HEK293 (cell line): ENCODE data around the gene CKB.
A peak's percentile ranks its signal among the peaks of the same experiment; 100 is the strongest.

Experiments used
- CTCF ChIA-PET: fragments of 350-600 bp; formaldehyde crosslinking; extraction: SDS; loops from one replicate; lab custom pipeline; 2021; ENCODE audit warnings: antibody characterized with exemption; lab: Yijun Ruan, JAX
- POLR2A ChIA-PET: fragments of 300-600 bp; formaldehyde crosslinking; extraction: SDS; loops from one replicate; lab custom pipeline; 2020; ENCODE audit warnings: antibody characterized with exemption, inconsistent platforms; lab: Yijun Ruan, JAX
- H3K27ac ChIP-seq: fragments of 200-500 bp; sonication (Bioruptor generic); 2 replicates; pipeline ENCODE4 v1.5.1; 2014; ENCODE audit warnings: low read depth, low read length, control low read depth, inconsistent platforms; ENCODE audit errors: extremely low read depth
- H3K36me3 ChIP-seq, 2 experiments: fragments of 200-500 bp in 1 of 2; sonication (Bioruptor generic) in 1 of 2; 1 replicate in 1 of 2; 2 replicates in 1 of 2; pipeline ENCODE4 v1.5.1; 2014 to 2017; ENCODE audit warnings: inconsistent platforms in 2 of 2, low read length in 2 of 2; ENCODE audit not compliant: control insufficient read depth in 2 of 2, insufficient read depth in 1 of 2
- H3K4me1 ChIP-seq: fragments of 200-500 bp; sonication (Bioruptor generic); 2 replicates; pipeline ENCODE4 v1.5.1; 2014; ENCODE audit warnings: mild to moderate bottlenecking, low read length, inconsistent platforms; ENCODE audit not compliant: control insufficient read depth, insufficient read depth
- H3K4me3 ChIP-seq: 2 replicates; pipeline ENCODE4 v1.5.1; 2011; ENCODE audit warnings: low read depth, mild to moderate bottlenecking, control low read depth, low read length, moderate library complexity
- H3K9me3 ChIP-seq: fragments of 200-500 bp; sonication (Bioruptor generic); 2 replicates; pipeline ENCODE4 v1.5.1; 2014; ENCODE audit warnings: low read depth, low read length, inconsistent platforms; ENCODE audit not compliant: control insufficient read depth, insufficient read depth
- IKZF3 ChIP-seq: fragments of 450-650 bp; IDR thresholded peaks from 2 replicates; pipeline ENCODE4 v1.5.0; 2018; ENCODE audit warnings: missing biosample characterization, mild to moderate bottlenecking, missing genetic modification characterization, moderate library complexity
- KLF7 ChIP-seq: fragments of 450-650 bp; formaldehyde crosslinking; IDR thresholded peaks from 2 replicates; pipeline ENCODE4 v1.5.1; 2016; ENCODE audit warnings: missing biosample characterization, missing genetic modification characterization, borderline replicate concordance
- PRDM2 ChIP-seq: fragments of 450-650 bp; formaldehyde crosslinking; IDR thresholded peaks from 2 replicates; pipeline ENCODE4 v1.5.1; 2016; ENCODE audit warnings: missing biosample characterization, missing genetic modification characterization, borderline replicate concordance
- TRIM28 ChIP-seq: IDR thresholded peaks from 2 replicates; pipeline ENCODE4 v1.6.1; 2011; ENCODE audit warnings: low read length, control low read depth, borderline replicate concordance
- ZEB2 ChIP-seq: fragments of 450-650 bp; formaldehyde crosslinking; IDR thresholded peaks from 2 replicates; pipeline ENCODE4 v1.5.1; 2016; ENCODE audit warnings: missing biosample characterization, missing genetic modification characterization
- ZNF112 ChIP-seq: fragments of 450-650 bp; formaldehyde crosslinking; IDR thresholded peaks from 2 replicates; pipeline ENCODE4 v1.5.0; 2017; ENCODE audit warnings: missing biosample characterization, missing genetic modification characterization
- ZNF114 ChIP-seq: fragments of 450-650 bp; formaldehyde crosslinking; IDR thresholded peaks from 2 replicates; pipeline ENCODE4 v1.5.0; 2017; ENCODE audit warnings: missing biosample characterization, missing genetic modification characterization
- ZNF140 ChIP-seq: fragments of 450-650 bp; formaldehyde crosslinking; IDR thresholded peaks from 2 replicates; pipeline ENCODE4 v1.5.1; 2016; ENCODE audit warnings: missing biosample characterization, missing genetic modification characterization
- ZNF211 ChIP-seq: fragments of 450-650 bp; formaldehyde crosslinking; IDR thresholded peaks from 2 replicates; pipeline ENCODE4 v1.5.1; 2016; ENCODE audit warnings: low read depth, missing biosample characterization, missing genetic modification characterization
- ZNF223 ChIP-seq: fragments of 450-650 bp; formaldehyde crosslinking; IDR thresholded peaks from 2 replicates; pipeline ENCODE4 v1.5.1; 2016; ENCODE audit warnings: missing biosample characterization, missing genetic modification characterization
- ZNF23 ChIP-seq: fragments of 450-650 bp; formaldehyde crosslinking; IDR thresholded peaks from 2 replicates; pipeline ENCODE4 v1.5.1; 2016; ENCODE audit warnings: missing biosample characterization, missing genetic modification characterization, borderline replicate concordance
- ZNF302 ChIP-seq: fragments of 450-650 bp; formaldehyde crosslinking; IDR thresholded peaks from 2 replicates; pipeline ENCODE4 v1.5.1; 2016; ENCODE audit warnings: missing biosample characterization, missing genetic modification characterization, low read depth
- ZNF341 ChIP-seq: fragments of 450-650 bp; formaldehyde crosslinking; IDR thresholded peaks from 2 replicates; pipeline ENCODE4; 2016; ENCODE audit warnings: low read depth, missing biosample characterization, missing genetic modification characterization
- ZNF37A ChIP-seq: fragments of 450-650 bp; IDR thresholded peaks from 2 replicates; pipeline ENCODE4 v1.5.1; 2018; ENCODE audit warnings: missing biosample characterization, missing genetic modification characterization
- ZNF391 ChIP-seq: fragments of 450-650 bp; formaldehyde crosslinking; IDR thresholded peaks from 2 replicates; pipeline ENCODE4 v1.5.1; 2016; ENCODE audit warnings: low read depth, missing biosample characterization, missing genetic modification characterization, borderline replicate concordance
- ZNF433 ChIP-seq: fragments of 450-650 bp; formaldehyde crosslinking; IDR thresholded peaks from 2 replicates; pipeline ENCODE4 v1.5.1; 2016; ENCODE audit warnings: missing biosample characterization, missing genetic modification characterization, low read depth
- ZNF510 ChIP-seq: fragments of 450-650 bp; formaldehyde crosslinking; IDR thresholded peaks from 2 replicates; pipeline ENCODE4 v1.5.1; 2018; ENCODE audit warnings: mild to moderate bottlenecking, missing genetic modification characterization, missing biosample characterization; ENCODE audit not compliant: insufficient replicate concordance
- ZNF549 ChIP-seq: fragments of 450-650 bp; IDR thresholded peaks from 2 replicates; pipeline ENCODE4 v1.5.1; 2018; ENCODE audit warnings: missing biosample characterization, missing genetic modification characterization, mild to moderate bottlenecking, inconsistent platforms, moderate library complexity
- ZNF561 ChIP-seq: fragments of 450-650 bp; IDR thresholded peaks from 2 replicates; pipeline ENCODE4 v1.5.1; 2018; ENCODE audit warnings: missing biosample characterization, missing genetic modification characterization, borderline replicate concordance
- ZNF600 ChIP-seq: fragments of 450-650 bp; formaldehyde crosslinking; IDR thresholded peaks from 2 replicates; pipeline ENCODE4 v1.5.1; 2016; ENCODE audit warnings: missing biosample characterization, missing genetic modification characterization
- ZNF610 ChIP-seq: fragments of 450-650 bp; formaldehyde crosslinking; IDR thresholded peaks from 2 replicates; pipeline ENCODE4 v1.5.1; 2016; ENCODE audit warnings: missing biosample characterization, missing genetic modification characterization, borderline replicate concordance
- ZNF645 ChIP-seq: fragments of 450-650 bp; formaldehyde crosslinking; IDR thresholded peaks from 2 replicates; pipeline ENCODE4; 2016; ENCODE audit warnings: missing biosample characterization, missing genetic modification characterization
- ZNF670 ChIP-seq: fragments of 450-650 bp; formaldehyde crosslinking; IDR thresholded peaks from 2 replicates; pipeline ENCODE4 v1.5.1; 2016; ENCODE audit warnings: missing biosample characterization, missing genetic modification characterization, low read depth
- ZNF776 ChIP-seq: fragments of 450-650 bp; formaldehyde crosslinking; IDR thresholded peaks from 2 replicates; pipeline ENCODE4 v1.5.0; 2017; ENCODE audit warnings: missing biosample characterization, missing genetic modification characterization, borderline replicate concordance
- TF ChIP-seq, protein P1 (sequence below): sonication (generic); formaldehyde crosslinking; IDR thresholded peaks from 2 replicates; pipeline ENCODE4 v1.8.1; 2022; ENCODE audit warnings: mild to moderate bottlenecking, moderate library complexity, missing genetic modification reagents
- TF ChIP-seq, protein P2 (sequence below): fragments of 450-650 bp; formaldehyde crosslinking; IDR thresholded peaks from 2 replicates; pipeline ENCODE4 v1.5.1; 2016; ENCODE audit warnings: missing biosample characterization, missing genetic modification characterization

CKB gene

GRCh38 chr14:103528587-103529382 lies 6.2 kb upstream of the CKB start, which contains the start of gene TRMT61A (continued):
- TF ChIP-seq IKZF3 (tag by site-specific recombination) (peak; percentile 97), ZNF140 (tag by site-specific recombination) (no peak), ZNF645 (tag by site-specific recombination) (no peak), ZNF114 (tag by site-specific recombination) (no peak), ZNF600 (tag by site-specific recombination) (no peak), TRIM28 (no peak), ZNF112 (tag by site-specific recombination) (no peak), ZNF37A (tag by site-specific recombination) (no peak), ZNF341 (tag by site-specific recombination) (peak; percentile 63), ZNF23 (tag by site-specific recombination) (no peak), ZNF391 (tag by site-specific recombination) (no peak; the same call in 1 of the 2 replicates), PRDM2 (tag by site-specific recombination) (no peak), ZNF223 (tag by site-specific recombination) (no peak), ZNF433 (tag by site-specific recombination) (no peak)
- TF ChIP-seq, protein P1, sequence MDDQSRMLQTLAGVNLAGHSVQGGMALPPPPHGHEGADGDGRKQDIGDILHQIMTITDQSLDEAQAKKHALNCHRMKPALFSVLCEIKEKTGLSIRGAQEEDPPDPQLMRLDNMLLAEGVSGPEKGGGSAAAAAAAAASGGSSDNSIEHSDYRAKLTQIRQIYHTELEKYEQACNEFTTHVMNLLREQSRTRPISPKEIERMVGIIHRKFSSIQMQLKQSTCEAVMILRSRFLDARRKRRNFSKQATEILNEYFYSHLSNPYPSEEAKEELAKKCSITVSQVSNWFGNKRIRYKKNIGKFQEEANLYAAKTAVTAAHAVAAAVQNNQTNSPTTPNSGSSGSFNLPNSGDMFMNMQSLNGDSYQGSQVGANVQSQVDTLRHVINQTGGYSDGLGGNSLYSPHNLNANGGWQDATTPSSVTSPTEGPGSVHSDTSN (CRISPR knock-in tag): no peak

- no peaks in the 10 kb centered on the region for H3K9me3 ChIP-seq
- POLR2A ChIA-PET: interaction anchor here (0.7 to 2.2 kb wide), 11 partner anchors 7 to 194 kb away, joined by 3 to 18 read pairs (median 4); partner anchors contain the start of genes BAG5, COA8 and EIF5
- peaks cover 19% of the 10 kb centered on the region for H3K4me1 ChIP-seq
- H3K36me3 ChIP-seq: peaks cover 0 to 12% of the 10 kb centered on the region in 2 experiments; a peak in 1 of 3 replicates
- CTCF ChIA-PET: interaction anchor here (0.6 to 2.8 kb wide), 2 partner anchors 10 to 115 kb away, joined by 3 to 13 read pairs; no protein-coding TSS in a partner anchor
- peak overlapping the region; percentile 89 for H3K27ac ChIP-seq
- peak overlapping the region; percentile 42 for H3K4me3 ChIP-seq
- TF ChIP-seq ZNF670: no peak
- no peak for TF ChIP-seq ZNF510 (tag by site-specific recombination)
- TF ChIP-seq KLF7 (tag by site-specific recombination): 0 out of 2 replicates have a peak, but pooled peaks have one; percentile 30
- TF ChIP-seq ZNF37A (tag by site-specific recombination): no peak
- TF ChIP-seq ZNF776: no peak
- peak; percentile 94 for TF ChIP-seq ZNF341 (tag by site-specific recombination)
- TF ChIP-seq ZNF600 (tag by site-specific recombination): peak; percentile 94
- TF ChIP-seq ZNF549: no peak
- TF ChIP-seq, protein P2, sequence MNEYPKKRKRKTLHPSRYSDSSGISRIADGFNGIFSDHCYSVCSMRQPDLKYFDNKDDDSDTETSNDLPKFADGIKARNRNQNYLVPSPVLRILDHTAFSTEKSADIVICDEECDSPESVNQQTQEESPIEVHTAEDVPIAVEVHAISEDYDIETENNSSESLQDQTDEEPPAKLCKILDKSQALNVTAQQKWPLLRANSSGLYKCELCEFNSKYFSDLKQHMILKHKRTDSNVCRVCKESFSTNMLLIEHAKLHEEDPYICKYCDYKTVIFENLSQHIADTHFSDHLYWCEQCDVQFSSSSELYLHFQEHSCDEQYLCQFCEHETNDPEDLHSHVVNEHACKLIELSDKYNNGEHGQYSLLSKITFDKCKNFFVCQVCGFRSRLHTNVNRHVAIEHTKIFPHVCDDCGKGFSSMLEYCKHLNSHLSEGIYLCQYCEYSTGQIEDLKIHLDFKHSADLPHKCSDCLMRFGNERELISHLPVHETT (tag by site-specific recombination): no peak
- TF ChIP-seq ZNF211 (tag by site-specific recombination): no peak
- peak; percentile 12; the same call in 1 of the 2 replicates for TF ChIP-seq ZNF561
- TF ChIP-seq ZNF610: no peak
- no peak for TF ChIP-seq ZEB2
- no peak for TF ChIP-seq ZNF302 (tag by site-specific recombination)
Measured at GRCh38 chr14:103528146-103528586, 5.5 kb upstream of the CKB start.
